HepG2 (cell line): Measurements from ENCODE around the gene PLEKHA3. TPM values are rescaled to one million over a fixed set of nuclear protein-coding genes. Genes with fewer than 3 reads are reported as not detected.

Experiments
- FOXM1 ChIP-seq: sonication (generic); formaldehyde crosslinking; IDR thresholded peaks from 2 replicates; pipeline ENCODE4 v1.5.0; 2020; ENCODE audit warnings: missing genetic modification reagents
- HIVEP1 ChIP-seq: sonication (generic); formaldehyde crosslinking; IDR thresholded peaks from 2 replicates; pipeline ENCODE4 v1.4.0; 2020; ENCODE audit warnings: mild to moderate bottlenecking, missing genetic modification reagents
- HNRNPK ChIP-seq: fragments of 200-400 bp; formaldehyde crosslinking; IDR thresholded peaks from 2 replicates; pipeline ENCODE4 v1.6.1; 2018; ENCODE audit warnings: low read length, low read depth, moderate library complexity, mild to moderate bottlenecking; ENCODE audit not compliant: poor library complexity, severe bottlenecking
- HOXD1 ChIP-seq: sonication (generic); formaldehyde crosslinking; IDR thresholded peaks from 2 replicates; pipeline ENCODE4 v1.5.0; 2020; ENCODE audit warnings: missing genetic modification reagents
- IRX3 ChIP-seq: sonication (generic); formaldehyde crosslinking; IDR thresholded peaks from 2 replicates; pipeline ENCODE4 v1.8.1; 2023; ENCODE audit warnings: mild to moderate bottlenecking, low read depth, missing genetic modification reagents, borderline replicate concordance
- JUN ChIP-seq: sonication (generic); formaldehyde crosslinking; IDR thresholded peaks from 2 replicates; pipeline ENCODE4 v1.4.0; 2020; ENCODE audit warnings: mild to moderate bottlenecking, missing genetic modification reagents
- LRRFIP1 ChIP-seq: sonication (generic); formaldehyde crosslinking; conservative IDR thresholded peaks from 2 replicates; pipeline ENCODE4 v1.4.0; 2020; ENCODE audit warnings: missing genetic modification reagents
- NFRKB ChIP-seq: fragments of 450-650 bp; IDR thresholded peaks from 2 replicates; pipeline ENCODE4 v1.6.1; 2017
- PHF8 ChIP-seq: sonication (generic); formaldehyde crosslinking; IDR thresholded peaks from 2 replicates; pipeline ENCODE4 v1.5.0; 2020; ENCODE audit warnings: missing genetic modification reagents
- PLSCR1 ChIP-seq: sonication (generic); formaldehyde crosslinking; IDR thresholded peaks from 2 replicates; pipeline ENCODE4 v1.5.0; 2020; ENCODE audit warnings: missing genetic modification reagents, mild to moderate bottlenecking, borderline replicate concordance
- SMAD1 ChIP-seq: sonication (generic); formaldehyde crosslinking; IDR thresholded peaks from 2 replicates; pipeline ENCODE4 v1.4.0; 2020; ENCODE audit warnings: missing genetic modification reagents, low read depth, mild to moderate bottlenecking, borderline replicate concordance
- TCF12 ChIP-seq, 2 experiments: fragments of 450-650 bp in 1 of 2; sonication (generic) in 1 of 2; formaldehyde crosslinking in 1 of 2; IDR thresholded peaks; 2 replicates each; pipeline versions ENCODE4 v1.6.1 to v1.8.0; 2017 to 2022; ENCODE audit warnings: antibody characterized with exemption in 1 of 2, mild to moderate bottlenecking in 1 of 2, missing genetic modification reagents in 1 of 2, moderate library complexity in 1 of 2
- WIZ ChIP-seq: sonication (generic); formaldehyde crosslinking; IDR thresholded peaks from 2 replicates; pipeline ENCODE4 v1.5.1; 2020; ENCODE audit warnings: mild to moderate bottlenecking, missing genetic modification reagents
- ZNF646 ChIP-seq: sonication (generic); formaldehyde crosslinking; IDR thresholded peaks from 2 replicates; pipeline ENCODE4 v1.9.0; 2021; ENCODE audit warnings: mild to moderate bottlenecking, missing genetic modification reagents
- ZNF674 ChIP-seq: sonication (generic); formaldehyde crosslinking; IDR thresholded peaks from 2 replicates; pipeline ENCODE4 v1.5.0; 2020; ENCODE audit warnings: low read depth, mild to moderate bottlenecking, missing genetic modification reagents
- polyA plus RNA-seq, 8 experiments: library from polyadenylated mRNA; depleted of rRNA in 3 of 8; stranded (reverse) in 7 of 8; unstranded in 1 of 8; fragments of >200 nt; fragmentation: Illumina TruSeq in 4 of 8; extraction: Trizol in 4 of 8; gene quantifications; 2 replicates each; pipeline versions ENCODE4 v1.2.1 to v1.2.3, GENCODE V29; 2011 to 2016; ENCODE audit warnings: low read depth in 4 of 8, missing spikeins in 1 of 8, mixed read lengths in 1 of 8; ENCODE audit not compliant: insufficient read depth in 1 of 8
- total RNA-seq, 5 experiments: library from RNA; depleted of rRNA; stranded (reverse); fragments of >200 nt; fragmentation: Illumina TruSeq; extraction: Trizol; gene quantifications; 2 replicates each; pipeline ENCODE4 v1.2.3, GENCODE V29; 2016; ENCODE audit warnings: low read depth in 1 of 5
- TF ChIP-seq, protein P1 (sequence below): sonication (generic); formaldehyde crosslinking; IDR thresholded peaks from 2 replicates; pipeline ENCODE4 v1.8.0; 2022; ENCODE audit warnings: mild to moderate bottlenecking, missing genetic modification reagents, borderline replicate concordance

PLEKHA3 gene
- total and polyA plus RNA-seq, 2 of the 13 experiments (the other 11 are each of a cell fraction or from before 2014, with no cell fraction given): 11.7 to 23.1 TPM

- no peak for TF ChIP-seq ZNF674 (CRISPR knock-in tag)
- TF ChIP-seq PLSCR1 (CRISPR knock-in tag): no peak
- TF ChIP-seq, protein P1, sequence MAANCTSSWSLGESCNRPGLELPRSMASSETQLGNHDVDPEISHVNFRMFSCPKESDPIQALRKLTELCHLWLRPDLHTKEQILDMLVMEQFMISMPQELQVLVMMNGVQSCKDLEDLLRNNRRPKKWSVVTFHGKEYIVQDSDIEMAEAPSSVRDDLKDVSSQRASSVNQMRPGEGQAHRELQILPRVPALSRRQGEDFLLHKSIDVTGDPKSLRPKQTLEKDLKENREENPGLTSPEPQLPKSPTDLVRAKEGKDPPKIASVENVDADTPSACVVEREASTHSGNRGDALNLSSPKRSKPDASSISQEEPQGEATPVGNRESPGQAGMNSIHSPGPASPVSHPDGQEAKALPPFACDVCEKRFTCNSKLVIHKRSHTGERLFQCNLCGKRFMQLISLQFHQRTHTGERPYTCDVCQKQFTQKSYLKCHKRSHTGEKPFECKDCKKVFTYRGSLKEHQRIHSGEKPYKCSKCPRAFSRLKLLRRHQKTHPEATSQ (CRISPR knock-in tag): 0 out of 2 replicates have a peak, but pooled peaks have one; percentile 41
- peak; percentile 42; the same call in 1 of the 2 replicates for TF ChIP-seq HIVEP1 (CRISPR knock-in tag)
- TF ChIP-seq ZNF646 (CRISPR knock-in tag): no peak
- 0 out of 2 replicates have a peak, but pooled peaks have one; percentile 51 for TF ChIP-seq JUN
- no peak for TF ChIP-seq LRRFIP1 (CRISPR knock-in tag)
- no peak for TF ChIP-seq SMAD1 (CRISPR knock-in tag)
- TF ChIP-seq HNRNPK: peak; percentile 60
- TF ChIP-seq FOXM1 (CRISPR knock-in tag): no peak
- no peak for TF ChIP-seq WIZ (CRISPR knock-in tag)
- TF ChIP-seq TCF12 (IDR thresholded peaks at IDR 0.05): no peak
- TF ChIP-seq TCF12 (CRISPR knock-in tag; IDR thresholded peaks at IDR 0.05): peak; percentile 91
- 0 out of 2 replicates have a peak, but pooled peaks have one; percentile 28 for TF ChIP-seq IRX3 (CRISPR knock-in tag)
- TF ChIP-seq PHF8: peak; percentile 85
- no peak; the same call in 1 of the 2 replicates for TF ChIP-seq HOXD1
- TF ChIP-seq NFRKB: no peak
Measured at GRCh38 chr2:178480227-178481181, at the start of gene PLEKHA3 (continued).
